Lung (tissue), 12 donors: Measurements from ENCODE around the gene ST8SIA1. TPM values are rescaled to one million over a fixed set of nuclear protein-coding genes. Genes with fewer than 3 reads are reported as not detected.

Experiments used
- ATAC-seq: fragments of 200-7000 bp; cut with Tn5 transposase; one replicate; pipeline ENCODE4 v1.9.1; 2020; ENCODE audit warnings: moderate number of reproducible peaks; ENCODE audit not compliant: insufficient read depth, low FRiP score
- DNase-seq, 3 donors: peaks; one replicate each; pipeline ENCODE4 v3.0.0-alpha.2; 2013 to 2017
- H3K27ac ChIP-seq, 2 donors: one replicate each; pipeline ENCODE4 v1.5.1; 2013; ENCODE audit warnings: mild to moderate bottlenecking in 2 of 2, moderate library complexity in 2 of 2, control low read depth in 1 of 2, inconsistent platforms in 1 of 2, low read depth in 1 of 2, low read length in 1 of 2
- H3K27me3 ChIP-seq, 3 donors: one replicate each; pipeline ENCODE4 v1.5.1; 2013; ENCODE audit warnings: low read length in 2 of 3; ENCODE audit not compliant: control insufficient read depth in 3 of 3, insufficient read depth in 3 of 3
- H3K36me3 ChIP-seq, 4 donors: one replicate each; pipeline ENCODE4 v1.5.1; 2013; ENCODE audit warnings: low read length in 4 of 4, mild to moderate bottlenecking in 1 of 4, moderate library complexity in 1 of 4; ENCODE audit not compliant: control insufficient read depth in 4 of 4, insufficient read depth in 4 of 4
- H3K4me1 ChIP-seq, 5 donors: one replicate each; pipeline ENCODE4 v1.5.1; 2013; ENCODE audit warnings: low read length in 5 of 5, mild to moderate bottlenecking in 2 of 5, moderate library complexity in 1 of 5; ENCODE audit not compliant: control insufficient read depth in 5 of 5, insufficient read depth in 5 of 5
- H3K4me3 ChIP-seq: one replicate; pipeline ENCODE4 v1.5.1; 2013; ENCODE audit warnings: mild to moderate bottlenecking, control low read depth, moderate library complexity
- H3K9ac ChIP-seq, 2 donors: one replicate each; pipeline ENCODE4 v1.5.1; 2013; ENCODE audit warnings: low read length in 2 of 2, control low read depth in 1 of 2; ENCODE audit not compliant: insufficient read depth in 1 of 2
- H3K9me3 ChIP-seq, 4 donors: one replicate each; pipeline ENCODE4 v1.5.1; 2013; ENCODE audit warnings: low read length in 3 of 4, mild to moderate bottlenecking in 1 of 4, moderate library complexity in 1 of 4; ENCODE audit not compliant: control insufficient read depth in 4 of 4, insufficient read depth in 3 of 4
- WGBS, 2 donors: extraction: QIAGEN DNeasy Blood & Tissue Kit; methylation state at CpG; one replicate each; pipeline ENCODE4 v1.1.7; 2013; 5-methylcytosine and 5-hydroxymethylcytosine counted together
- polyA plus RNA-seq, 2 donors: library from polyadenylated mRNA; stranded (reverse); fragments of 200-250 nt; gene quantifications; one replicate each; pipeline ENCODE4 v1.2.1, GENCODE V29; 2013
- total RNA-seq, 2 donors: library from RNA; depleted of rRNA in 1 of 2; stranded (reverse); fragments of >200 nt in 1 of 2; gene quantifications; one replicate each; pipeline ENCODE4 v1.2.1, GENCODE V29; 2014 to 2021
- TF ChIP-seq, protein P1 (sequence below): IDR thresholded peaks from 2 replicates; pipeline ENCODE4 v1.5.1; 2012; ENCODE audit warnings: mild to moderate bottlenecking; ENCODE audit errors: control extremely low read depth, extremely low read depth
- donor health status: control.
- donor health status: control.
- donor health status: Bipolar disorder and iron deficiency.
- donor health status: healthy.
- donor health status: DM: yes; HTN: yes; CAD: no.

The ST8SIA1 gene
- total and polyA plus RNA-seq, 4 donors, result 1.2 to 20.9 (median 3.5) TPM

DNA sequence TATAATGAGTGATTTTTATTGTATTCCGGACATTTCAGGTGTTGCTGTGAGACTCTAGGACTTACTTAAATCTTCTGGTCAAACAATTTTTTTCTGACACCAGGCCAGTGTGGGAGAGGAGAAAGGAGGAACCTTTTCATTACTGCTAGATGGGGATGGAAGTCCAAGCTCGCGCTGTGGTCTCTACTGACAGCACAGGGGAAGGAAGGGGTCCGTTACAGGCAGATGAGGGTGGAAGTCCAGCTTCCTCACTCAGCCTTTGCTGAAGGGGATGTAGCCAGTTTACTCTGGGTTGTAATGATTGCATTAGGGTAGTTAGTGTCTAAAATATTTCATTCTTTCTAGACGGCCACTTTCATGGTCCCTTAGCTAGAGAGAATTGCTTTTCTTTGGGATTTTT is 26.3 kb upstream of the ST8SIA1 start:
- WGBS, 2 donors, result 40 to 61% methylated on average over 5 of the region's 5 CpGs
- peaks cover 0 to 2% (median 0%) of the 10 kb centered on the region in 4 donors for H3K9me3 ChIP-seq
- H3K4me3 ChIP-seq, result no peak overlapping the region
- H3K27me3 ChIP-seq, result no peaks in the 10 kb centered on the region
- DNase-seq, result no peak
- no peaks in the 10 kb centered on the region for H3K36me3 ChIP-seq
- H3K9ac ChIP-seq, result no peak overlapping the region
- no peak overlapping the region for H3K27ac ChIP-seq
- no peak for ATAC-seq
- TF ChIP-seq, protein P1, sequence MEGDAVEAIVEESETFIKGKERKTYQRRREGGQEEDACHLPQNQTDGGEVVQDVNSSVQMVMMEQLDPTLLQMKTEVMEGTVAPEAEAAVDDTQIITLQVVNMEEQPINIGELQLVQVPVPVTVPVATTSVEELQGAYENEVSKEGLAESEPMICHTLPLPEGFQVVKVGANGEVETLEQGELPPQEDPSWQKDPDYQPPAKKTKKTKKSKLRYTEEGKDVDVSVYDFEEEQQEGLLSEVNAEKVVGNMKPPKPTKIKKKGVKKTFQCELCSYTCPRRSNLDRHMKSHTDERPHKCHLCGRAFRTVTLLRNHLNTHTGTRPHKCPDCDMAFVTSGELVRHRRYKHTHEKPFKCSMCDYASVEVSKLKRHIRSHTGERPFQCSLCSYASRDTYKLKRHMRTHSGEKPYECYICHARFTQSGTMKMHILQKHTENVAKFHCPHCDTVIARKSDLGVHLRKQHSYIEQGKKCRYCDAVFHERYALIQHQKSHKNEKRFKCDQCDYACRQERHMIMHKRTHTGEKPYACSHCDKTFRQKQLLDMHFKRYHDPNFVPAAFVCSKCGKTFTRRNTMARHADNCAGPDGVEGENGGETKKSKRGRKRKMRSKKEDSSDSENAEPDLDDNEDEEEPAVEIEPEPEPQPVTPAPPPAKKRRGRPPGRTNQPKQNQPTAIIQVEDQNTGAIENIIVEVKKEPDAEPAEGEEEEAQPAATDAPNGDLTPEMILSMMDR, result no peak
- H3K4me1 ChIP-seq, result no peaks in the 10 kb centered on the region

DNA sequence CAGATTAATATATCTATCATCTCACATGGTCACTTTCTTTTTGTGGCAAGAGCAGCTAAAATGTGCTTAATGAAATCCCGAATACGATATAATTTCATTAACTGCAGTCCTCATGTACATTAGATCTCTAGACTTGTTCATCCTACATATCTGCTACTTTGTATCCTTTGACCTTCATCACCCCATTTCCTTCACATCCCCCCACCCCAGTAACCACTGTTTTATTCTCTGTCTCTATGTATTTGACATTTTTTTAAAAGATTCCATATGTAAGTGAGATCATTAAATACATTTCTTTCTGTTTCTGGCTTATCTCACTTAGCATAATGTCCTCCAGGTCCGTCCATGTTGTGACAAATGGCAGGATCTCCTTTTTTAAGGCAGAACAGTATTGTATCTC is 23.0 kb upstream of the ST8SIA1 start:
- TF ChIP-seq, protein P1, result no peak
- Histone ChIP-seq H3K4me3 (no peak overlapping the region), H3K9ac (no peak overlapping the region), H3K9me3 (no peaks in the 10 kb centered on the region), H3K27me3 (no peaks in the 10 kb centered on the region), H3K27ac (no peak overlapping the region), H3K36me3 (no peaks in the 10 kb centered on the region), H3K4me1 (no peaks in the 10 kb centered on the region)
- 94% methylated on average over 3 of the region's 3 CpGs for WGBS, 2 donors
- ATAC-seq (no peak), DNase-seq (no peak)

DNA sequence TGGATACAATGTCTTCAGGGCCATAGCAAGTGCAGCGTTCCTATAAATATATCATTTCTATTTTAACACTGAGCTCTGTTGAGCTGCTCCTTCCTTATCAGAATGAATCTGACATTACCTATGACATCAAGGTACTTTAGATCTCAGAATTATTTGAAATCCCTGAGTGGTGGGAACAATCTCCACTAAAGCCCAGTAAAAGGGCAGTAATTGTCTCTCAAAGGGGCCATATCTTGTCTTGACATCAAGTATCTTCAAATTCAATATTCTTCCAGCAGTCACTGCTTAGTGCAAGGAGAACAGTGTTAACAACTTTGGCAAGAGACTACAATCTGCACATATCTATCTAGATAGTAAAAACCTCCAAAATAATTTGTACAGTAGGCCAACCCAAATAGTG is 21.7 kb upstream of the ST8SIA1 start:
- ATAC-seq, result no peak
- Histone ChIP-seq H3K9me3 (no peaks in the 10 kb centered on the region), H3K27me3 (no peaks in the 10 kb centered on the region), H3K27ac (no peak overlapping the region), H3K9ac (no peak overlapping the region), H3K36me3 (no peaks in the 10 kb centered on the region), H3K4me3 (no peak overlapping the region), H3K4me1 (no peaks in the 10 kb centered on the region)
- TF ChIP-seq, protein P1, result no peak
- DNase-seq, result no peak
- WGBS, 2 donors, result 96 to 97% methylated on average over 1 of the region's 1 CpG

DNA sequence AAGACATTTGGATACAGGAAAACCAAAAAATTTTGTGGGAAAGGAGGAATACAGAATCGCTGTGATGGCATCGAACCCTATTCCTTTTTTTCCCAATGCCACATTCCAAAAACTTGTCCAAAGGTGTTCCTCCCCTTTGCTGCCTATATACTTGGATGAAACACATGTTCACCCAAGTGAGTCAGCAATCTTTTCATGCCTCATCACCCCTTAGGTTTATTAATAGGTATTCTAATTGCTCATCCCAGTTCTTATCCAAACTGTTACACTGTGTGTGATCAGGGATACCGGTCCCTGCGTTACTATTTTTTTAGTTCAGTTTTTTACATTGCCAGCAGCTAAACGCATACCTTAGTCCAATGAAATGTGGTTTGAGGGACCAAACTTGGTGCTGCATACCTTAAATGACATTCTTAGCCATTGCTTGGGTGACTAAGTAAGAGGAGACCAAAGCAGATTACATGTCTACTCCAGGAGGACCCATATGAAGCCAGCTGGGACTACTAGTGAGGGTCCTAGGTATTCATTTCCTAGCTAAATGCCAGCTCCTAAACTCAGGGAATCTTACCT is 20.6 kb upstream of the ST8SIA1 start:
- Histone ChIP-seq H3K4me3 (no peak overlapping the region), H3K27ac (no peak overlapping the region), H3K9ac (no peak overlapping the region), H3K4me1 (no peaks in the 10 kb centered on the region), H3K27me3 (no peaks in the 10 kb centered on the region), H3K9me3 (no peaks in the 10 kb centered on the region), H3K36me3 (no peaks in the 10 kb centered on the region)
- TF ChIP-seq, protein P1, result no peak
- 87 to 97% methylated on average over 5 of the region's 5 CpGs for WGBS, 2 donors
- ATAC-seq (no peak), DNase-seq (no peak)
